ENCODE measurements around the gene GNG12. TPM values are rescaled to one million over a fixed set of nuclear protein-coding genes. Genes with fewer than 3 reads are reported as not detected.
A peak's percentile ranks its signal among the peaks of the same experiment; 100 is the strongest.

The GNG12 gene
- total RNA-seq: 182 and 256 TPM in 2 replicates

DNA sequence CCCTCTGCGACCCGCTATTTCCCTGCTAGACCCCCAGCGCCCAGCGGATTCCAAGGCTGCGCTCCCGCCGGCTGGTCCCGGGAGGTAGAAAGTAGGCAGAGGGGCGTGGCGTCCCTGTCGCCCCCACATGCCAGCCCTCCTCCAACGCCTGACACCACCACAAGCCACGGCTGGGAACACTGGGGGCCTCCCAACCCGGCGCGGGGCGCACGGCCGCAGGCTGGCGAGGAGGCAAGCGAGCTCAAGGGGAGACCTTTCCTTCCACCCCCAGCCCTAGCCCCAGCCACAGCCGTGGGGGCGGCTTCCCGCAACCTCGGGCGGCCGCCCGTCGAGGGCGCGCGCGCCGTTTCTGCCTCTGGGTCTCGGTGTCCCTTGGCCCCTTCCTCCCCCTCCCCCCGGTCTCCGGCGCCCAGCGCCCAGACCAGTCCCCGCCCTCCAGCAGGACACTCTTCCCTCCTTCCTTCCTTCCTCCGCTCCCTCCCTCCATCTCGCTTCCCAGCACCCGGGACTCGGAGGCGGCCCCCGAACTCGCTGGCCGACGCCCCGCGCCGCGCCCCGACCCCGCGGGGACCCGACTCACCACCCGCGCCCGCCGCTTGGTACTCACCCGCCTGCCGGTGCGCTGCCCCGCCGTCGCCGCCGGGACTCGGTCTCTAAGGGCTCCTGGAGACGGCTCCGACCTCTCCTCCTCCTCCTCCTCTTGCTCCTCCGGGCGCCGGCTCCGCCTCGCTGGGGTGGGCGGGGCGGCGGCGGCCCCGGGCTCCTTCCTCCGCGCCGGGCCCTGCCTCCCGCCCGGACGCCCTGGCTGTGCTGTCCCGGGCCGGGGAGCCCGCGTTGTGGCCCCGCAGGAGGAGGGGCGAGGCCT is at the start of gene GNG12:
TSS of gene GNG12 (minus strand) at position 731 of the 865 bp plus-strand sequence. CDS start 125,781 bp downstream, outside the sequence.
- peak; percentile 81 for DNase-seq

DNA sequence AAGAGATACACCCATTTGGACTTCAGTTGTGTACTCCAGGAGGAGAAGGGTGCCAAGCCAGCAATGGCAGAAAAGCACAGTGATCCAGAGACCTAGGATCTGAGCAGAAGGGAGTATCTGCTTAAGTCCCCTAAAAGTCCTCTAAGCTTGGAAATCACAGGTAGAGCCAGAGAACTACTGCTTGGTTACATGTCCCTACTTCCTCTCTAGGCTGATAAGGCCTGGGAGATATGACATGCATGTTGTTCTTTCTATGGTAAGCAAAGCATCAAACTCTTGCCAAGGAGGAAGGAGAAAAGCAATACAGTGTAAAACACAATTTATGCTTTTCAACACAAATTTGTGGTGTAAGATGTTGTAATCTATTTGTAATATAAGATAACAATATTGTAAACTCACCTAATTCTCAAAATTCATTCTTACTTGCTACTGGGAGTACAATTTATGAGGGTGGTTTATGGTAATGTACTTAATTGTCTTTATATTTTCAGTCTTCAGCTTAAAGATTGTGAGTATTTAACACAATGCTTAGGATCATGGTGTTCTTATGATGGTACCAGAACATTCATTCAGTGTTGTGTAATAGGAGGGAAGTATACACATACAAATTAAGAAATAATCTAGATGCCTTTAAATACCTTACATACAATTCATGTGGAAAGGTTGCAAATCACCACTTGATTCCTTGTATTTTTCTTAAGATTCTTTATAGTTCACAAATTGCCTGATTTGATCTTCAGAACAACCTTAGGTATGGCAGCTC is 49.1 kb upstream of the GNG12 start:
- DNase-seq: no peak

DNA sequence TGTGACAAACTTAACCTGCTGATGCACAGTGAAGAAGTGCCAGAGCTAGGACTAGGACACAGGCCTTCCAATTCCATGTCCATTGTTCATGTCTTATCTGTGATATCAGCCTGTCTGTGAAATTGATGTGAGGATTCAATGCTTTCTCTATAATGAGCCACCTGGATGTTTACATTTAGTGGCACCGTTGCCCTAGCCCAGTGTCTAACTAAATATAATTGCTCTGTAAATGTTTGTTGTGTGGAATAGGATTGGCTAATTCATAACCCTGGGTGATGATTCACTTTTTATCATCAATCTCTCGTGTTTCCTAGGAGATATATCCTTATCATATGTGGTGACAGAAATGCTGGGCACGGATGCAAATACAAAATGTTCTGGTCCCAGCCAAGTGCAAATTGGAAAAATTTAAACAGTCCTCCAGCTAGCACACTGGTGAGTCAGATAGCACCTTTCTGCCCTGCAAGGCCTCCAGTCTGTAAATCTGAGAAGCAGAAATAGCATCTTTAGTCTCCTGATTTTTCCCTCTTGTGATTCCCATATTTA is 46.9 kb upstream of the GNG12 start:
- peak; percentile 33 for DNase-seq

DNA sequence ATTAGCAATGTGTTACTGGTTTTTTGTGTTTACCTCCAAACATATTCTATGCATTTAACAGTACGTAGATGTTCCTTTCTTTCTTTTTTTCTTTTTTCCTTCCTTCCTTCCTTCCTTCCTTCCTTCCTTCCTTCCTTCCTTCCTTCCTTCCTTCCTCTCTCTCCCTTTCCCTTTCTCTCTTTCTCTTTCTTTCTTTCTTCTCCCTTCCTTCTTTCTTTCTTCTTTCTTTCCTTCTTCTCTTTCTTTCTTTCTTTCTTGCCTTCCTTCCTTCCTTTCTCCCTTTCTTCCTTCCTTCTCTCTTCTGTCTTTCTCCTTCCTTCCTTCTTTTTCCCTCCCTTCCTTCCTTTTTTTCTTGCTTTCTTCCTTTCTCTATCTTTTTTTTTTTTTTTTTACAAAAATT is 46.2 kb upstream of the GNG12 start:
- DNase-seq: no peak

DNA sequence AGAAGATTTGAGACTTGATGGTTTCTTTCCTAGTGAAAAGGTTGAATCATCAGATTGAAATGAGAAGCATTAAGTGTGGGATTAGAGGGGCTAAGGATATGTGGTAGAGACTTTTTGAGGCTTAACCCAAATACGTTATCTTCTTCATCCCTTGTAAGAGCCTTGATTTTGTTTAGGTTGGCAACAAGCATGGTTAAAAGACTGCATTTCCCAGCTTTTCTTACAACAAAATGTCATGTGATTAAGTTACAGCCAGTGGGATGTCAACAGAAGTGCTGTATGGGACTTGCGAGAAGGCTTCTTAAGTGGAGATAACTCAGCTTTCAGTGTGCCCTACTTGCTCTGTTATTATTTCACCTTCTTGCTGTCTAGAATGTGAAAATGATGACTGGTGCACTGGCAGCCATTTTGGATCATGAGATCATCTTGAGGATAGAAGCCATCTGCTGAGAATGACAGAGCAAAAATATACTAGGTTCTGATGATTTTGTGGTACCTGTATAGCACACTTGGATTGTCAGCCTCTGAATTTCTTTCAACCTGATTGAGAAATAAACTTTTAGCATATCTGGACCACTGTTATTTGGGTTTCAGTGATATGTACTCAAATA is 41.3 kb upstream of the GNG12 start:
- no peak for DNase-seq

DNA sequence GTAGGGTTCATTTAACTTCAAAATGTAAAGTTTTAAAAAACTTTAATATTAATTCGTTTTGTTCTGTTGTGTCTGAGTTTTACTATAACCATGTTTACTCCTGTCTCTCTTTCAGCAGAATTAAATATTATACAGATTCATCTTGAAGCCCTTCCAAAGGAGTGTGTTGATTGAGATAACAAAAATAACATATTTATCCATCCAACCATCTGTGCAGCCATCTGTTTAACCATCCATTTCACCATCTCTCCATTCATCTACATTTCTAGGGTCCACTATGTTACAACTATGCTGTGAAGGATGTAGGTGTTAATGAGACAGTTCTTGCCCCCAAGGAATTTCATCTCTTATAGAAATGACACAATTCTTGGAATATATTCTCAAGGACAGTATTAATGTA is 36.0 kb upstream of the GNG12 start:
- DNase-seq: no peak

DNA sequence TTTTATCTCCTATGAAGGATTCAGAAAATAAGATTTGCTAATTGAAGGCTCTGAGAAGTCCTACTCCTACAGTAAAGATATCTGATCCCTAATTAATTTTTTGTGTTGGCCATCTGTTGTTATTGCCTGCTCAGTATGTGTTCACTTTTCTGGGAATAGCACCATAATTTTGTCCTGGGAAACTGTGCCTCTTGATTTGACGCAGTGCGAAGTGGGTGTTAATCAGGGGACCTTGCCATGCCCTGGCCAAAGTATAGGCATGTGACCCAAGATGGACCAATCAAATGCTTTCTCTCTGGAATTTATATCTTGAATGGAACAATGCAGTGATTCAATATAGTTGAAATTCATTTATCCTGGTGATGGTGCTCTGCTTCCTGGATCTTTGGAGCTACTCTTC is 30.4 kb upstream of the GNG12 start:
- no peak for DNase-seq

DNA sequence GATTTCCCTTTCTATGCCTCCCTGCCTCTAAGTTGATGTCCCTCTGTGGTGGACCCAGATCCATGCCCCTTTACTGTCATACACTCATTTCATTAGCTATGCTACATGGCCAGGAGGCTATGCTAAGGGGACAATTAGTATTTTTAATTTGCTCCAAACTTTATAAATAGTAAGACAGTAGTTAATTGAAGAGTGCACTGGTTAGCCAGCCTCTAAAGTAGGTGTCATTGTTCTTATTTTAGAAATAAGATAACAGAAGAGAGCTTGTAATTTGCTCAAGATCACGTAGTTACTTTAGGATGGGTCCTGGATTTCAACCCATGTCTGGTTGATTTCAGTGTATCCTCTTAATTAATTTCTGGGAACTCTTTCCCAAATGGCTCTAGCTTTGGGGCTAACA is 29.4 kb upstream of the GNG12 start:
- DNase-seq: no peak

DNA sequence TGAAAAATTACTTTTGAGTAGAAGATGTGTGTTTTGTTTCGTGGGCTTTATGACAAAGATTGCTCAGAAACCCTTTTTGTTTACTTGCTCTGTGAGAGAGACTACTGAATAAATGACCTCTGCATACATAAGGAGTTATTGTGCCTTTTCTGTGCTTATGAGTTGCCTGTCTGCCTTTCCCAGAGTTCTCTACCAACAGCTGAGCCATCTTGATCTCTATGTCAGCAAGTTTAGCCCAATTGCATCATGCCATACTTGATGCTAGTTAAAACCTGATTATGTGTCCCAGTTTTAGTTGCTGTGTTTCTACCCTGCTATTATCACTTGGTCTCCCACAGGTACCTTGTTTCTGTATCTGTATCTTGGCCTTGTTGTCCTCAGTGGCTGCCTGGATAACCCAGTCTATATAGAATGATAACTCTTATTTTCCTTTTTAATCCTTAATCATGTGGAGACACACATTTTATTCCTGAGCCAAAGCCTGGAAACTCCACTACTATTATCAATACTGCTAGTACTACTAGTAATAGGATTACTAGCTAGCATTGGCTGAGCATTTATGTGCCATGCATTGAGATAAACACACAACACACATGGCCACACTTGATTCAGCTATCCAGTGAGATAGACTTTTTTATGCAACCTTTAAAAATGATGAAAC is 28.7 kb upstream of the GNG12 start:
- DNase-seq: no peak

DNA sequence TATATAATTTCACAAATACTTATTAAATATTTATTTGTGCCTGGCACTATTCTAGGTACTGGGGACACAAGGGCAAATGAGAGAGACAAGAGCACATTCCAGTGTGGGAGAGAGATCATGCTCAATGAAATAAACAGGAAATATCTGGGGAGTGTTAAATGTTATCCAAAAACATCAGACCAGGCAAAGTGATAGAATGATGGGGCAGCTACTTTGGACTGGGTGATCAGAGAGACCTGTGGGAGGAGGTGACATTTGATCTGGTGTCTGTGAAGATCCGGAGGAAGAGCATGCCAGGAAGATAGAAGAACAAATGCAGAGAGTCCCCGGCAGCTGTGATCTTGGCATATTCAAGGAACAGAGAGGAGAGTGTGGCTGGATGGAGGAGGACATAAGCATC is 27.5 kb upstream of the GNG12 start:
- no peak for DNase-seq

DNA sequence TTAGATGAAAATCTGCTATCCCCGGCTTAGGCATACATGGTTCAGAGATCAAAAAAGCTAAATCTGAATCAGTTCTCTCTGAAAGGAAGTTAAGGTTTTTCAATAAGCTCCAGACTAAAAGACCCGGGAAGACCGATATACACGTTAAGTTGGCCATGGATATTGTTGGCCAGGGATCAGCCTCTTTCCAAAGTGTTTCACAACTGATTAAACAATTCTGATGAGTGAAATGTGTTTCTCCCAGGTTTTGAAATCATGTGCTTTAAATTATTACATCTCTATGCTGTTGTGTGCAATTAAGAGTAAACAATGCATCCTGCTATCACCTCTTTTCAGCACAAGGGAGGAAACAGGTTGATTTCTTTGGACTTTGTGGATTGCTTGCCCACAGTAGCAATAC is 23.7 kb upstream of the GNG12 start:
- no peak for DNase-seq

DNA sequence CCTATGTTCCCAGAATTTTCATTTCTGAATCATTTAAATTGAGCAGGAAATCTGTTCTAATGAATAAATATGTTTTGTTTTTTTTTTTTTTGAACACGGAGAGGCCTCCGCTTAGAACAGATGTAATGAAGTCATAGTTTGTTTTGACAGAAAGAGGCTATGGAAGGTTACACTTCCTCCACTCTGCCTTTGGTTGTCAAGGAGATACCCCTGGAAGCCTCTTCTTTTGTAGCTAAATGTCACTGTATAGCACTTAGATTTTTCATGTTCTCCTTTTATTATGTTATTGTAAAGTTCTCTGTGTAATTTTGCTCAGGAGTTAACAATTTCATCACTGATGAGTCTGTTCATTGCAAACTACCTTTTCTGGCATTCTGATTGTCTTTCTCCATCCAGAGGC is 22.7 kb upstream of the GNG12 start:
- peak; percentile 75 for DNase-seq

DNA sequence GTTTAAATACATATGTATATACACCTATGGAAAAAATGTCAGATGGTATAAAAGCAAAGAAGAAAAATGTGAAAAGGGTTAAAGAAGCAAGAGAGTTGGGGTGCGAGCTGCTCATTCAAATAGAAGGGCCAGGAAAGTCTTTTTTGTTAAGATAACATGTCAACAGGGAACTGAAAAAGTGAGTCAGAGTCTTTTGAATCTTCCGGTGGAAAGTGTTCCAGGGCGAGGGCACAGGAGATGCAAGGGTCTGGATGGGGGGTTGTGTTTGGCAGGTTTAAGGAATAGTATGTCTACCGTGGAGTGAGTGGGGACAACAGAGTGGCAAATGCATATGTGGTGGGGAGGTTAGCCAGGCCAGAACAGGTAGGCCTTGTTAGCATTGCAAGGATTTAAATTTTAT is 22.2 kb upstream of the GNG12 start:
- DNase-seq: peak; percentile 75

DNA sequence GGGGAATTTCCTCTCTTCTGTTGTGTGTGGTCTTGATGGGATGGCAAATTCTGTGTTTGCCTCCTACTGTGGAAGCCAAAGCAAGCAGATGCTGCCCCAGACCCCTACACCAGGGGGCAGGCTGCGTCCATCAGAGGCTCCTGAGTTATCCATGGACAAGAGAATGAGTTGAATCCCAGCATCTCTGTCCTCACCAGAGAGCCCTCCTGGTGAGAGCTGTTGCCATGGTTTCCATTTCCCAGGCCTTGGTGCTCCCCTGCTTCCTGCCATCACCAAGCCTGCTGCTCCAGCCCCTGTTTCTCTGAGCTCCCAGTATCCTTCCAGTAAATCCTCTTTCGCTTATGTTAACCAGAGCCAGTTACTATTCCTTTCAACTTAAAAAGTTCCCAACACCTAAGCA is 20.4 kb upstream of the GNG12 start:
- peak; percentile 92 for DNase-seq

DNA sequence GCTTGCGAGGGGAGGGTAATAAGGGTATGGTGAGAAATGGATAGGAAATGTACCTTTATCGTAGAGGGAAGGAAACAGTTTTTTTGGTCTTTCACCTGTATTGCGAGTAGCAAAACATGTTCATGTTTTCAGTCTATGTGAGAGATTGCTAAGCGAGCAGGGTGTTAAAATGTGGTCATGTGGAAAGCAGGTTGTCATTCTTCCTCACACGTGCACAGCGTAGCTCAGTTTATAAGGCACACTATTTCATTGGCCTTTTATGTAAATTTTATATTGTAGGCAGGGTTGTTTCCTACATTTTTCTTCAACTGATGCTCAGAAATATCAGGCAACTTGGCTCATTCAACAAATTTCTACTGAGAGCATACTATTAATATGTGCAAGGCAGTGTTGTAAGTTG is 18.5 kb upstream of the GNG12 start:
- DNase-seq: no peak

DNA sequence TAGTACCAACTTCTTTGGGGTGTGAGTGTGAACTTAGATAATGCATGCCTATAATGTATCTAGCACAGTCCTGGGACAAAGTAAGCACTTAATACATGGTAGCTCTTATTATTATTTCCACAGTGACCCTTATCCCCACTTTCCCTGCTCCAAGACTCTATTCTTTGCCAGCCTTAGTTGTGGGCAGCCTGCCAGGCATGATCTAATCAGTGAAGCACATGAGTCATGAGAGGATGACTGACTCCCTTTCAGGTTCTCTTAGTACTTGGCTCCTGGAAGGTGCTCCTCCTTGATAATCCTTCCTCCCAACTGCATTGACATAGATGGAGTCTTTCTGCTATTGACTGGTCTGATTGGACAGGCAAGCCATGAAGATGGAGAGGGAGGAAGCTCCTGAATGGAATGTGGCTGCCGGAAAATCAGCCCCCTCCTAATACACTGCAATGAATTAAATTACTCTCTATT is 17.4 kb upstream of the GNG12 start:
- peak; percentile 98 for DNase-seq

DNA sequence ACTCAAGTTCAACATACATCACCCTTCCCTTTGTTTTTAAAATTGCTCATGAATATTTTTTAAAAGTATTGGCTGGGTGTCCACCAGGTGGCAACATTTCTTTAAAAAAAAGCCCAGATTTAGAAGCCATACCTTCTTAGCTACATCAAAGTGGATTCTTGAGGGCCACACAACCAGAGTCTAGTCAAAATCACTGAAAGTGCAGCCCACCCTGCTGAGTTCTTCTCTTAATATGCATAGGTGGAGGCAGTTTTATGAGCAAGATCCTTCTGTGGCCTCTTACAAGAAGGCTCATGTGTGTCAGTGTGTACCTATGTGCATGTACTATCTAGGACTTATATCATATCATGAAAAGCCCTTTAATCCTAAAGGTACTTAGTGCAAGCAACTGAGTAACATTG is 16.9 kb upstream of the GNG12 start:
- peak; percentile 74 for DNase-seq

DNA sequence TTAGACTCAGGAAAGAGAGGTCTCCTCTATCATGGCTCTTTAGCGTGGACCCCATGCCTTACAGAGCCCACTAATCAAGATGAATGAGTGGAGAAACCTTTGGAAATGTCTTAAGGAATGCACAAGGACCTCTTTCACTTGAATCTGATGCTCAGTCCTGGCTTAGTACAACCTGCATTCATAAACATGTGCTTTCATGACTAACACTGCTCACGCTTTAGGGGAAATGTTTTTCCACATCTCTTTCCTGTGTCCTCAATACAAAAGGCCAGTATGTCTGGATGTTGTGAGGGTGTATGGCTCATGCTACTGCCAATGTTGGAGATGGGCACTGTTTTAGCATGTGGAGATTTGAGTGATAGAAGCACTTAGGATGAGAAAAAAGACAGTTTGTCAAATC is 14.2 kb upstream of the GNG12 start:
- DNase-seq: peak; percentile 95

DNA sequence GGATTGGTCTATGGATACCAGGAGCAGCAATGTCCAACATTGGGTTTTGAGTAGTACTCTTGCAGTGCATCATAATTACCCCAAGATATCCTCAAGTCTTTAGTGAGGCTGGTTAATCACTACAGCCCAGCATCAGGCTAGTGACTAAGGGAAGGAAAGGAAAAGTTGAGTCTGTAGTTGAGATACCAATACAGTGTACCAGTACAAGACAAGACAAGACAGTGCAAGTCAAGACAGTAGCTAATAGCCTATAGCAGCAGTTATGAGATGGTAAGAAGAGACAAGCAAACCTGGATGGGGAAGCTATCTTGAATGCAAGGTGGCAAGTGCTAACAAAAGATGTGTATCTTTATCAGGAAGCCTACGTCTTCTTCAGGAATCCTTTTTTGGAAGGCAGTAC is 13.3 kb upstream of the GNG12 start:
- no peak for DNase-seq

DNA sequence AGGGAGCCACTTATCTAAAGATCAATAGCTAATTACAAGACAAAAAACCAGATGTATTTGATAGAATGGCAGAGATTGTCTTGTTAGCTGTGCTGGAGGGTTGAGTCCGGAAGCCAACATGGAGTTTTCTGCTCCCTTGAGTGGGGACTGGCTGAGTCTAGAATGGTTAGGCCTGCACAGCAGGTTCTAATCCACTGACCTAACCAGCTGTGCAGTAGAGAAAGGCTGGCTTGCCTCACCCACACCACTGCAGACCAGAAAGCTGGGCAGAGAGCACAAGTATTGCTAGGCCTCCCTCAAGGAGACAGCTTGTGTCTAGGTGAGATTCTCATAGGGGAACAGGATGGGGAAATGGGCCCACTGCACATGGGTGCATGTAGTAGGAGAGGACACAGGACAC is 11.7 kb upstream of the GNG12 start:
- DNase-seq: no peak

DNA sequence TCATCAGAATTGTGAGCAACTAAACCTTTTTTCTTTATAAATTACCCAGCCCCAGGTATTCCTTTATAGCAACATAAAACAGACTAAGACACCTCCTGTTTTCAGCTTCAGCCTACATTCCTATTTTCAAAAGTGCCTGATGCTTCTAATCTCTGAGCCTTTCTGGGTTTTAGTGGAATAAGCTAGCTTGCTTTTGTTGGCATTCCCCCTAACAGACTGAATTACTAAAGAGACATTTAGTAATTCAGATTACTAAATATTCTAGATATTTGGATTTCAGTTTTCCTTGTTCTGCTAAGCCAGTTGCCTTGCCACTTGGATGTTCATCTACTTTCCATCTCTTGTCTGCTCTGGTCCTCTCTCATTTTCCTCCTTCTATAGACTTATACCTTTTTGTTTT is 10.5 kb upstream of the GNG12 start:
- DNase-seq: no peak

DNA sequence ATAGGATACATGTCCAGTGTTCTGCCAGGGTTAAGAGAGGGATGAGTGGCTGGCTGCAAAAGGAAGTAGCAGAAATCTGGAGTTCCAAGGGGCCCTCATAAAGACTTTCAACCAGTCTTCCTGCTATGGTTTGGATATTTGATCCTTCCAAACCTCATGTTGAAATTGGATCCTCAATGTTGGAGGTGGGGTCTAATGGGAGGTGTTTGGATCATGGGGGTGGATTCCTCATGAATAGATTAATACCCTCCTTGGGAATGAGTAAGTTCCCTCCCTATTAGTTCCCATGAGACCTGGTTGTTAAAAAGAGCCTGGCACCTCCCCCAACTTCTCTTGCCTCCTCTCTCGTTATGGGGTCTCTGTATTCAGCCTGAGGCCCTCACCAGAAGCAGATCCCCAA is 10.1 kb upstream of the GNG12 start:
- no peak for DNase-seq

DNA sequence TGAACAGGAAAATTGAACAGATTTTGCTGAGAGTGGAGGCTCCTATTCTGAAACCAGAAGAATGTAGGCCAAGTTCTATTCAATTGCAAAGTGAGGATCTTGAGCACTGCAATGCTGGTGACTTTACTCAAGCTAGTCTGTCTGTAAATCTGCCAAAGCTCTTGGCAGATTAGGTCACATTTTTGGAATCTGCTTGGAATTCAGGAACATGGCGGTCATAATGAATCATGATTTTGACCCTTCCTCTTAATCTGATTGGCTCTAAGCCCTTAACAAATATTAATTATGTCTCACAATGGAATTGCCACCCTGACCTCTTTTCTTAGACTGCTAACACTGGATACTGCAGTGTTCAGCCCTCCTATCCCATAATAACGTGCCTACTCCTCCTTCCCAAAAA is 7.2 kb upstream of the GNG12 start:
- peak; percentile 96 for DNase-seq
